Colonic mucosa (tissue), 4 donors: ENCODE measurements around the gene PSMA7. TPM values are rescaled to one million over a fixed set of nuclear protein-coding genes. Genes with fewer than 3 reads are reported as not detected.

Experiments
- DNase-seq: peaks from one replicate; pipeline ENCODE4 v3.0.0-alpha.2; 2020
- H3K27ac ChIP-seq: fragments of 200-600 bp; one replicate; pipeline ENCODE4 v1.8.0; 2021
- H3K27me3 ChIP-seq: fragments of 200-600 bp; one replicate; pipeline ENCODE4 v1.8.0; 2021
- H3K36me3 ChIP-seq: fragments of 200-600 bp; one replicate; pipeline ENCODE4 v1.8.0; 2021
- H3K4me1 ChIP-seq: fragments of 200-600 bp; one replicate; pipeline ENCODE4 v1.8.0; 2021; ENCODE audit warnings: mild to moderate bottlenecking
- H3K4me3 ChIP-seq: fragments of 200-600 bp; one replicate; pipeline ENCODE4 v1.8.0; 2021
- H3K9ac ChIP-seq, 2 donors: one replicate each; pipeline ENCODE4 v1.7.0; 2013; ENCODE audit warnings: control low read depth in 2 of 2, low read depth in 2 of 2, low read length in 2 of 2
- H3K9me3 ChIP-seq: fragments of 200-600 bp; one replicate; pipeline ENCODE4 v1.8.0; 2021
- intact Hi-C: fragments of 100-400 bp; cut with DNase I; formaldehyde crosslinking; loops from one replicate; pipeline ENCODE4 v1.14.1; 2022
- total RNA-seq, 2 donors: library from RNA; stranded (reverse); fragmentation: NEBNext Ultra II Directional in 1 of 2; extraction: Animal tissue kit (Norgen Biotek cat#: 25700) in 1 of 2; gene quantifications; one replicate each; pipeline ENCODE4 v1.2.1, GENCODE V29; 2021
- TF ChIP-seq, protein P1 (sequence below): fragments of 200-600 bp; IDR thresholded peaks from one replicate; pipeline ENCODE4 v1.8.0; 2022; ENCODE audit warnings: antibody characterized with exemption, mild to moderate bottlenecking
- donor health status: healthy.
- donor health status: DM: no; HTN: no; CAD: no.
- donor health status: DM: no; HTN: no; CAD: no.

PSMA7 gene
- total RNA-seq, 2 donors from 2014 or later = 164 to 315 TPM

- peak overlapping the region; percentile 83 for H3K4me3 ChIP-seq
- H3K36me3 ChIP-seq = peaks cover 17% of the 10 kb centered on the region
- H3K27me3 ChIP-seq = no peaks in the 10 kb centered on the region
- H3K27ac ChIP-seq = peak overlapping the region; percentile 80
- intact Hi-C loops = no loop called here
- H3K4me1 ChIP-seq = peaks cover 18% of the 10 kb centered on the region
- no peak for DNase-seq
- TF ChIP-seq, protein P1, sequence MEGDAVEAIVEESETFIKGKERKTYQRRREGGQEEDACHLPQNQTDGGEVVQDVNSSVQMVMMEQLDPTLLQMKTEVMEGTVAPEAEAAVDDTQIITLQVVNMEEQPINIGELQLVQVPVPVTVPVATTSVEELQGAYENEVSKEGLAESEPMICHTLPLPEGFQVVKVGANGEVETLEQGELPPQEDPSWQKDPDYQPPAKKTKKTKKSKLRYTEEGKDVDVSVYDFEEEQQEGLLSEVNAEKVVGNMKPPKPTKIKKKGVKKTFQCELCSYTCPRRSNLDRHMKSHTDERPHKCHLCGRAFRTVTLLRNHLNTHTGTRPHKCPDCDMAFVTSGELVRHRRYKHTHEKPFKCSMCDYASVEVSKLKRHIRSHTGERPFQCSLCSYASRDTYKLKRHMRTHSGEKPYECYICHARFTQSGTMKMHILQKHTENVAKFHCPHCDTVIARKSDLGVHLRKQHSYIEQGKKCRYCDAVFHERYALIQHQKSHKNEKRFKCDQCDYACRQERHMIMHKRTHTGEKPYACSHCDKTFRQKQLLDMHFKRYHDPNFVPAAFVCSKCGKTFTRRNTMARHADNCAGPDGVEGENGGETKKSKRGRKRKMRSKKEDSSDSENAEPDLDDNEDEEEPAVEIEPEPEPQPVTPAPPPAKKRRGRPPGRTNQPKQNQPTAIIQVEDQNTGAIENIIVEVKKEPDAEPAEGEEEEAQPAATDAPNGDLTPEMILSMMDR = no peak
- no peaks in the 10 kb centered on the region for H3K9me3 ChIP-seq
- H3K9ac ChIP-seq = peak overlapping the region; percentile 48 to 68
Measured at GRCh38 chr20:62141397-62142251, 1.6 kb downstream of the PSMA7 start.

DNA sequence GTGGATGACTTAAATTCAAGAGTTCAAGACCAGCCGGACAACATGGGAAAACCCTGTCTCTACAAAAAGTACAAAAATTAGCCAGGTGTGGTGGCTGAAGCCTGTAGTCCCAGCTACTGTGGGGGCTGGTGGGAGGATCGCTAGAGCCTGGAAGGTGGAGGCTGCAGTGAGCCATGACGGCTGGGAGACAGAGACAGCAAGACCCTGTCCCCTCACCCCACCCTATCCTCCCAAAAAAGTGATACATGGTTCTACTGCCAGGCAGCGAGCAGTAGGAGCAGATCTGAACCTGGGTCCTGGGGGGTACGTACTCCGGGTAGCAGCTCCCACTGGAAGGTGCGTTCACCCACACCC is 2.2 kb downstream of the PSMA7 start:
- H3K36me3 ChIP-seq = peaks cover 17% of the 10 kb centered on the region
- intact Hi-C loops = no loop called here
- DNase-seq = no peak
- no peak overlapping the region for H3K4me3 ChIP-seq
- H3K27ac ChIP-seq = no peak overlapping the region
- peaks cover 18% of the 10 kb centered on the region for H3K4me1 ChIP-seq
- no peaks in the 10 kb centered on the region for H3K9me3 ChIP-seq
- H3K27me3 ChIP-seq = no peaks in the 10 kb centered on the region
- H3K9ac ChIP-seq = no peak overlapping the region
- TF ChIP-seq, protein P1 = no peak

DNA sequence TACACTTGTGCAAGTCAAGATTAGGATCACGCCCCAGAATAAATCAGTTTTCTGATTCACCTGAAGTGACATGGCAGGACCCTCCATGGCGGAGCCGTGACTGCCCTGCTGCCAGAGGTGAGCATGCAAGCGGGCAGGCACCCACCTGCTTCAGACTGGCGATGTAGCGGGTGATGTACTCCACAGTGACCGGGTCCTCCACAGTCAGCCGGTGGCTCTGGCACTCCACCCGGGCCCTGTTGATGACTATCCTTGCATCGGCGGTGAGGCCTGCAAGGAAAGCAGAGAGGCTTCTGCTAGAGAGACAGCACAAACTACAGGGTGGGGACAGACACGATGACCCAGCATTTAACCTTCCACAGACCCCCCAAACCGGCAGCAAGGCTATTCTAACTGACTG is 3.6 kb downstream of the PSMA7 start:
- Histone ChIP-seq H3K9ac (no peak overlapping the region), H3K4me3 (no peak overlapping the region), H3K36me3 (peaks cover 17% of the 10 kb centered on the region), H3K4me1 (peaks cover 12% of the 10 kb centered on the region), H3K27me3 (no peaks in the 10 kb centered on the region), H3K9me3 (no peaks in the 10 kb centered on the region), H3K27ac (no peak overlapping the region)
- TF ChIP-seq, protein P1 = no peak
- intact Hi-C loops = loop anchor here (5.0 kb wide), 2 partner anchors 77 to 127 kb away; no protein-coding TSS in a partner anchor
- no peak for DNase-seq

- Histone ChIP-seq H3K9ac (no peak overlapping the region), H3K4me3 (no peak overlapping the region), H3K27ac (no peak overlapping the region), H3K27me3 (no peaks in the 10 kb centered on the region), H3K9me3 (no peaks in the 10 kb centered on the region), H3K36me3 (peaks cover 17% of the 10 kb centered on the region), H3K4me1 (peaks cover 11% of the 10 kb centered on the region)
- intact Hi-C loops = loop anchor here (5.0 kb wide), 2 partner anchors 77 to 127 kb away; no protein-coding TSS in a partner anchor
- TF ChIP-seq, protein P1 = no peak
- no peak for DNase-seq
Measured at GRCh38 chr20:62138912-62139311, 4.3 kb downstream of the PSMA7 start.

DNA sequence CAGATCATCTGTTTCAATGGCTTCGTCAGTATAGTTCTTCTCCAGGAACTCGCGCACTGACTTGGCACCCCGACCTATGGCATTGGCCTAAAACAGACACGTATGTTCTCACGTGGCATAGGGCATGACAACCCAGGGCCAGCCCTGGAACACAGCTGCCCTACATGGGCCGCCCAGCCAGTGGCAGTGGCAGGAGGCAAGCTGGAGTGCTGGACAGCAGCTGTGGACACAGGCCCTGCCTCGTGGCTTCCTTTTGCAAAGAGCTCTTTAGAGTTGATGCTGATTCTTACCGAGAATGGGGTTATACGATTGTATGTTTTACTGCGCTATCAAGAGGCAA is 5.0 kb downstream of the PSMA7 start:
- no peak overlapping the region for H3K4me3 ChIP-seq
- no peak overlapping the region for H3K27ac ChIP-seq
- H3K4me1 ChIP-seq = peaks cover 11% of the 10 kb centered on the region
- no peaks in the 10 kb centered on the region for H3K9me3 ChIP-seq
- DNase-seq = no peak
- peaks cover 17% of the 10 kb centered on the region for H3K36me3 ChIP-seq
- TF ChIP-seq, protein P1 = no peak
- H3K27me3 ChIP-seq = no peaks in the 10 kb centered on the region
- intact Hi-C loops = loop anchor here (5.0 kb wide), 2 partner anchors 76 to 126 kb away; no protein-coding TSS in a partner anchor
- no peak overlapping the region for H3K9ac ChIP-seq
